Muscle of arm (tissue), 12 donors: Measurements from ENCODE around the gene THTPA. TPM values are rescaled to one million over a fixed set of nuclear protein-coding genes. Genes with fewer than 3 reads are reported as not detected.
"Not testable (repeated sequence)": the region's sequence is repeated elsewhere in the genome, so short reads cannot be mapped to it uniquely, and the experiment has no call there.

Experiments used
- DNase-seq: peaks from one replicate; pipeline ENCODE4 v3.0.0-alpha.2; 2013
- polyA plus RNA-seq, 12 donors: library from polyadenylated mRNA; unstranded; fragments of 120-200 nt; gene quantifications; one replicate each; pipeline ENCODE4 v1.2.1, GENCODE V29; 2013; ENCODE audit not compliant: insufficient read length in 12 of 12

Gene THTPA
- polyA plus RNA-seq, 12 donors: 8.9 to 14.0 (median 11.1) TPM; not detected in 2

- no peak for DNase-seq
These were observed 25.6 kb upstream of the THTPA start for GRCh38 chr14:23530375-23531055.

- no peak for DNase-seq
These were observed 24.7 kb upstream of the THTPA start for GRCh38 chr14:23531391-23531790.

- no peak for DNase-seq
These were observed 23.4 kb upstream of the THTPA start for GRCh38 chr14:23532658-23533057.

GRCh38 chr14:23533652-23534435 is 22.2 kb upstream of the THTPA start:
- no peak for DNase-seq

GRCh38 chr14:23535943-23536342 is 20.1 kb upstream of the THTPA start:
- DNase-seq: no peak

- no peak for DNase-seq
These were observed 19.6 kb upstream of the THTPA start for GRCh38 chr14:23536494-23536893.

GRCh38 chr14:23536906-23537305 is 19.2 kb upstream of the THTPA start:
- DNase-seq: not testable (repeated sequence)

- DNase-seq: no peak
These were observed 18.6 kb upstream of the THTPA start for GRCh38 chr14:23537351-23538049.

- DNase-seq: no peak
These were observed 17.9 kb upstream of the THTPA start for GRCh38 chr14:23538050-23538718.

- DNase-seq: no peak
These were observed 17.3 kb upstream of the THTPA start for GRCh38 chr14:23538785-23539184.

GRCh38 chr14:23539248-23540140 is 16.6 kb upstream of the THTPA start:
- DNase-seq: peak; percentile 51

- no peak for DNase-seq
These were observed 16.0 kb upstream of the THTPA start for GRCh38 chr14:23540141-23540469.

- DNase-seq: no peak
These were observed 13.8 kb upstream of the THTPA start for GRCh38 chr14:23542261-23542660.

GRCh38 chr14:23543403-23543802 is 12.7 kb upstream of the THTPA start:
- no peak for DNase-seq

- DNase-seq: no peak
These were observed 11.3 kb upstream of the THTPA start for GRCh38 chr14:23544511-23545447.

- DNase-seq: no peak
These were observed 10.2 kb upstream of the THTPA start for GRCh38 chr14:23545740-23546365.

GRCh38 chr14:23546450-23547035 is 9.5 kb upstream of the THTPA start:
- no peak for DNase-seq

- DNase-seq: no peak
These were observed 8.1 kb upstream of the THTPA start for GRCh38 chr14:23547924-23548323.
